ENCODE data around the gene LHFPL3. TPM values are rescaled to one million over a fixed set of nuclear protein-coding genes. Genes with fewer than 3 reads are reported as not detected.
"Not testable (repeated sequence)": the region's sequence is repeated elsewhere in the genome, so short reads cannot be mapped to it uniquely, and the experiment has no call there.

The LHFPL3 gene
- total RNA-seq (2012; rRNA removed): not detected in 2 replicates

DNA sequence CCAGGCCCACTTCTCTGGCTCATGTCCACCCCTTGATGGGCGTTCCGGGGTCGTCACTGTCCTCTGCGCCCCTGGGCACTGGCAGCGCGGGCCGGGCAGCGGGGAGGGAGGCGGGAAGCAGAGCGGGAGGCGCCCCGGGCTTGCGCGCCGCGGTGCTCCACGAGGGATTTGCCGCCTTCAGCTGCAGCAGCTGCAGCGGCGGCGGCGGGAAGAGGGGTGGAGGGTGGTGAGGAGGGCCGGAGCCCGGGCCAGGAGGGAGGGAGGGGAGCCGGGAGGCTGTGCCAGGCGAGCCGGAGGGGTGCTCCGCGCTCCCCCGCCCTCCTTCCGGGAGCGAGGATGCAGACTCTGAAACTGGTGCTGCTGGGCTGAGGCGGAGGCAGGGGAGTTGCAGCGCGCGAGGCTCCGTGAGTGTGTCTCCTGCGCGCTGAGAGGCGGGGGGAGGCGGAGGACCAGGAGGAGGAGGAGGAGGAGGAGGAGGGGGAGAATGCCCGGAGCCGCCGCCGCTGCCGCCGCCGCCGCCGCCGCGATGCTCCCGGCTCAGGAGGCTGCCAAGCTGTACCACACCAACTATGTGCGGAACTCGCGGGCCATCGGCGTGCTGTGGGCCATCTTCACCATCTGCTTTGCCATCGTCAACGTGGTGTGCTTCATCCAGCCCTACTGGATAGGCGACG, at the start of gene LHFPL3:
Gene LHFPL3, plus strand, starts transcription at position 308 of the 674 bp plus-strand sequence.
- Histone ChIP-seq H3K4me1 (ENCODE audit: control insufficient read depth, insufficient read depth, low read length) (no peaks in the 10 kb centered on the region), H3K36me3 (ENCODE audit: insufficient read depth, low read length) (no peaks in the 10 kb centered on the region), H3K4me3 (ENCODE audit: low read length) (peak within 1 kb of the TSS; percentile 34), H3K27me3 (ENCODE audit: control insufficient read depth, insufficient read depth, low read length) (peaks cover 49% of the 10 kb centered on the region), H3K4me2 (ENCODE audit: low read length) (peak within 1 kb of the TSS; percentile 75), H3K9me3 (replicated peaks; ENCODE audit: low read length) (no peaks in the 10 kb centered on the region), H3K9ac (ENCODE audit: low read depth, low read length) (no peak within 1 kb of the TSS)

DNA sequence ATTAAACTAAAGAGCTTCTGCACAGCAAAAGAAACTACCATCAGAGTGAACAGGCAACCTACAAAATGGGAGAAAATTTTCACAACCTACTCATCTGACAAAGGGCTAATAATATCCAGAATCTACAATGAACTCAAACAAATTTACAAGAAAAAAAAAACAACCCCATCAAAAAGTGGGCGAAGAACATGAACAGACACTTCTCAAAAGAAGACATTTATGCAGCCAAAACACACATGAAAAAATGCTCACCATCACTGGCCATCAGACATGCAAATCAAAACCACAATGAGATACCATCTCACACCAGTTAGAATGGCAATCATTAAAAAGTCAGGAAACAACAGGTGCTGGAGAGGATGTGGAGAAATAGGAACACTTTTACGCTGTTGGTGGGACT, 46.7 kb upstream of the LHFPL3 start:
- not testable (repeated sequence) for H3K27me3 ChIP-seq (ENCODE audit: control insufficient read depth, insufficient read depth, low read length)

DNA sequence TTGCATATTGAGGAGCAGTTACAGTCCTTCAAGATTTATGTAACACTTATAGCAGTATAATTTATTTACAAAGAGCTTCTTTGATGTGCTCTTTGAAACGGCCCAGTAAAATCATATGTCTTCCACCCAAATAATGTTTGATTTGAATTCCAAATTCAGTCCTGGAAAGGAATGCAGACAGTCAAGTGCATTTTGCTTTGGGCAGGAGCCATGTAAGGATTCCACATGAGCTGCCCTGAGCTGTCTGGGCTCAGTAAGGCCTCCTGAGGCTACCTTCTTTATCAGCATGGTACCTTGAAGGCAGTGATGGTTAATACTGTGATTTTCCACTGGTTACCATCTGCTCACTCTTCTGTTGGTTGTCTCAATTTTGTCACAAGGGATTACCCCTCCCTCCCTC, 41.6 kb upstream of the LHFPL3 start:
- H3K36me3 ChIP-seq (ENCODE audit: insufficient read depth, low read length): no peaks in the 10 kb centered on the region
- no peak overlapping the region for H3K4me3 ChIP-seq (ENCODE audit: low read length)
- no peak overlapping the region for H3K4me2 ChIP-seq (ENCODE audit: low read length)
- no peaks in the 10 kb centered on the region for H3K4me1 ChIP-seq (ENCODE audit: control insufficient read depth, insufficient read depth, low read length)
- H3K9ac ChIP-seq (ENCODE audit: low read depth, low read length): no peak overlapping the region
- H3K9me3 ChIP-seq (replicated peaks; ENCODE audit: low read length): no peaks in the 10 kb centered on the region
- no peaks in the 10 kb centered on the region for H3K27me3 ChIP-seq (ENCODE audit: control insufficient read depth, insufficient read depth, low read length)

More for the DNA sequence above, 46.7 kb upstream of the LHFPL3 start:
- not testable (repeated sequence) for H3K36me3 ChIP-seq (ENCODE audit: insufficient read depth, low read length); H3K9me3 ChIP-seq (replicated peaks; ENCODE audit: low read length); H3K4me3 ChIP-seq (ENCODE audit: low read length); H3K9ac ChIP-seq (ENCODE audit: low read depth, low read length); H3K4me2 ChIP-seq (ENCODE audit: low read length); H3K4me1 ChIP-seq (ENCODE audit: control insufficient read depth, insufficient read depth, low read length)

DNA sequence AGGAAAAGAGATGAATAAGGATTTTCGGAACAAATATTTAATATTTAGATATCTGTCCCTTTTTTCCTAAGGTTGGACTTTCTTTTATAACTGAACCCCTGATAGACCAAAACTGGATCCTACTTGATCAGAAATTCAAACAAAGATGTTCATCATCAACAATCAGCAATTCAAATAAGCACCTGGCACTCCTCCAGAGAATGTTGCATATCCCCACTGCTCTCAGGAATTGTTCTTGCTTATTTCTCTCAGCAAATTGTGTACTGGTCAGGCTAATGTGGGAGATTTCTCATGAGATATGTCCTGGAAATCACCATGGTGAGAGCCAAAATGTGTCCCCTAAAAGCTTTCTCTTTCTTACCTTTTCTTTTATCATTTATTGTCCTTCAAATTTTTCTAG, 40.3 kb upstream of the LHFPL3 start:
- H3K4me1 ChIP-seq (ENCODE audit: control insufficient read depth, insufficient read depth, low read length): no peaks in the 10 kb centered on the region
- no peak overlapping the region for H3K4me3 ChIP-seq (ENCODE audit: low read length)
- no peak overlapping the region for H3K4me2 ChIP-seq (ENCODE audit: low read length)
- no peaks in the 10 kb centered on the region for H3K36me3 ChIP-seq (ENCODE audit: insufficient read depth, low read length)
- H3K9ac ChIP-seq (ENCODE audit: low read depth, low read length): no peak overlapping the region
- no peaks in the 10 kb centered on the region for H3K27me3 ChIP-seq (ENCODE audit: control insufficient read depth, insufficient read depth, low read length)
- no peaks in the 10 kb centered on the region for H3K9me3 ChIP-seq (replicated peaks; ENCODE audit: low read length)

DNA sequence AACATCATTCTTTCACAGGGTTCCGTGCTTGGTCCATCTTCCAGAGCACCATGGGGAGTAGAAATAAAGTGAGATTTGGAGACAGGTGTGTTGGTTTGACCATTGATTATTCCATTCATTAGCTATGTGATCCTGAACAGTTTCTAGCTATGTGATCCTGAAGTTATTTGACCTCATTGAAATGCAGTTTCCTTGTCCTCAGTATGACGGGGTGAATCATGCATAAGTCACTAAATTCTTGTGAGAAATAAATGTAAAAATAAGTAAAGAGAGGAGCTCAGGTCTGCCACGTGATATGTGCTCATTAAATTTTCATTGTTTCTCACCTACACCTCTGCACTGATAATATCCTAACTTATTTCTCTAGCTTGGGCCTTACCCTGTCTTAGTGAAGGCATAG, 34.1 kb upstream of the LHFPL3 start:
- H3K9me3 ChIP-seq (replicated peaks; ENCODE audit: low read length): no peaks in the 10 kb centered on the region
- no peaks in the 10 kb centered on the region for H3K4me1 ChIP-seq (ENCODE audit: control insufficient read depth, insufficient read depth, low read length)
- no peak overlapping the region for H3K4me2 ChIP-seq (ENCODE audit: low read length)

DNA sequence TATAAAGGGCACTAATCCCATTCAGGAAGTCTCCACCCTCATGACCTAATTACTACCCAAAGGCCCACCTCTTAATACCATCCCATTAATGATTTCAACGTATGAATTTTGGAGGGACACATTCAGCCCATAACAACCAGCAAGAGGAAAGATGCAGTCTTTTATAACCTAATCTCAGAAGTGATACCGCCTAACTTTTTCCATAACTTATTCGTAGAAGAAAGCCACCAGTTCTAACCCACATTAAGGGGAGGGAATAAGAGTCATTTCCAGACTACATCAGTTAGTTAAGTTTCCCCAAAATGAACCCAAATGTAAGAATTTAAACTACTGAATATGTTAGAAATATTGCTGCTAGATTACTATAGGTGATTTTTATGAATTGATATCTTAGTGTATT, 32.1 kb upstream of the LHFPL3 start:
- H3K27me3 ChIP-seq (ENCODE audit: control insufficient read depth, insufficient read depth, low read length): no peaks in the 10 kb centered on the region
- no peaks in the 10 kb centered on the region for H3K9me3 ChIP-seq (replicated peaks; ENCODE audit: low read length)
- no peaks in the 10 kb centered on the region for H3K36me3 ChIP-seq (ENCODE audit: insufficient read depth, low read length)
- no peak overlapping the region for H3K4me3 ChIP-seq (ENCODE audit: low read length)
- no peak overlapping the region for H3K9ac ChIP-seq (ENCODE audit: low read depth, low read length)
- no peak overlapping the region for H3K4me2 ChIP-seq (ENCODE audit: low read length)
- no peaks in the 10 kb centered on the region for H3K4me1 ChIP-seq (ENCODE audit: control insufficient read depth, insufficient read depth, low read length)

More for the DNA sequence above, 34.1 kb upstream of the LHFPL3 start:
- H3K4me3 ChIP-seq (ENCODE audit: low read length): no peak overlapping the region
- H3K36me3 ChIP-seq (ENCODE audit: insufficient read depth, low read length): no peaks in the 10 kb centered on the region
- H3K27me3 ChIP-seq (ENCODE audit: control insufficient read depth, insufficient read depth, low read length): no peaks in the 10 kb centered on the region
- H3K9ac ChIP-seq (ENCODE audit: low read depth, low read length): no peak overlapping the region

DNA sequence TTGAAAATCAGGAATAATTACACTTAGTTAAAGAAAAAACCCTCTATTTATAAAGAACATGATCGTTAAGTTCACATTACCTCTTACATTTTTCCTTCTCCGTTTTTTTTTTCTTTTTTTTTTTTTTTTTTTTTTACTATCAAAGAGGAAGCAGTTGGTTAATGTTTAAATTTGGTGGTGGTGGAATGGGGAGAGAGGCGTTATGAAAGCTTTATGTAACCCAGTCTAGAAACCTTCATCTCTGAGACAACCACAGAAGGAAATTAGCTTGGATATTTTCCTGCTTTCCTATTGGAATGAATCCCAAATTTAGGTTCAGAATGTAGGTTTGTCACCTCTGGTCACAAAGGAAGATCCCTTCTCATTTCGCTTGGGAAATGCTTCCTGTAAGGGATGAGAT, 31.5 kb upstream of the LHFPL3 start:
- Histone ChIP-seq H3K9ac (ENCODE audit: low read depth, low read length) (no peak overlapping the region), H3K36me3 (ENCODE audit: insufficient read depth, low read length) (no peaks in the 10 kb centered on the region), H3K4me3 (ENCODE audit: low read length) (no peak overlapping the region), H3K27me3 (ENCODE audit: control insufficient read depth, insufficient read depth, low read length) (no peaks in the 10 kb centered on the region), H3K4me2 (ENCODE audit: low read length) (no peak overlapping the region), H3K4me1 (ENCODE audit: control insufficient read depth, insufficient read depth, low read length) (no peaks in the 10 kb centered on the region), H3K9me3 (replicated peaks; ENCODE audit: low read length) (no peaks in the 10 kb centered on the region)

DNA sequence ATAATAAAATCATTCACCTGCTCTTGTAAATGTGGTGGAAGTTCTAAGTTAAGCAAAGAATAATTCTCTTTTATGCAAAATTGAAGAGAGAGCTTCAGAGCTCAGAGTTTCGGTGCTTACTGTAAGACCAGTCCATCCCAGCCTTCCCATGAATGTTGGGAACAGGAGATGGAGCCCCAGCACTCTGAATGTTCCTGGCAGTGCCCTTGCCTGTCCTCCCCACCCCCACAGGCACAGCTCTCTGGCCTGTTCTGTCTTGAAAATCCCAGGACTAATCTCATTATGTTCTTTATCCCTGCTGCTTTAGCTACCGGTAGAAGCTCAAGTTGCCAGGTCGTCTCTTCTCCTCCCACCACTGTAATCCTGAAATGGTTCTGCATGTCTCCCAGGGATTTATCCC, 29.1 kb upstream of the LHFPL3 start:
- no peaks in the 10 kb centered on the region for H3K9me3 ChIP-seq (replicated peaks; ENCODE audit: low read length)
- no peaks in the 10 kb centered on the region for H3K36me3 ChIP-seq (ENCODE audit: insufficient read depth, low read length)
- no peak overlapping the region for H3K4me3 ChIP-seq (ENCODE audit: low read length)
- H3K27me3 ChIP-seq (ENCODE audit: control insufficient read depth, insufficient read depth, low read length): no peaks in the 10 kb centered on the region
- no peaks in the 10 kb centered on the region for H3K4me1 ChIP-seq (ENCODE audit: control insufficient read depth, insufficient read depth, low read length)
- no peak overlapping the region for H3K9ac ChIP-seq (ENCODE audit: low read depth, low read length)
- H3K4me2 ChIP-seq (ENCODE audit: low read length): no peak overlapping the region

DNA sequence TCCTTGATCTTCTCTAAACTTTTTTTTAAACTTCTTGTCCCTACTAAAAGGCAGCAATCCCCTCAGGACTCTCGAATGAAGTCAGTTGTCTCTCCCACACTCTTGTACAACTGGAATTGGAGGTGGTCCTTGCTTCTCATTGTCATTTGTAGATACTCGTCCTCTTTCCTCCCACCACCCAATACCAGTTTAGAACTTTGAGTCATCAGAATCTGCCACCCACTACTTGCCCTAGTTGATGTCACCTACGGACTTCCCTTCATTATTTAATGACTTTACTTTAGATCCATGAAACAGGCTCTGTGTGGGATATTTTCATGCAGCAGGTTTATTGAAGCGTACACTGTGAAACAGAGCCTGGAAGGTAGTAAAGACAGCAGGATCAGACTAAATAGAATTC, 28.6 kb upstream of the LHFPL3 start:
- no peaks in the 10 kb centered on the region for H3K9me3 ChIP-seq (replicated peaks; ENCODE audit: low read length)
- no peak overlapping the region for H3K4me2 ChIP-seq (ENCODE audit: low read length)
- H3K27me3 ChIP-seq (ENCODE audit: control insufficient read depth, insufficient read depth, low read length): no peaks in the 10 kb centered on the region
- H3K9ac ChIP-seq (ENCODE audit: low read depth, low read length): no peak overlapping the region
- no peaks in the 10 kb centered on the region for H3K36me3 ChIP-seq (ENCODE audit: insufficient read depth, low read length)
- H3K4me1 ChIP-seq (ENCODE audit: control insufficient read depth, insufficient read depth, low read length): no peaks in the 10 kb centered on the region
- no peak overlapping the region for H3K4me3 ChIP-seq (ENCODE audit: low read length)

DNA sequence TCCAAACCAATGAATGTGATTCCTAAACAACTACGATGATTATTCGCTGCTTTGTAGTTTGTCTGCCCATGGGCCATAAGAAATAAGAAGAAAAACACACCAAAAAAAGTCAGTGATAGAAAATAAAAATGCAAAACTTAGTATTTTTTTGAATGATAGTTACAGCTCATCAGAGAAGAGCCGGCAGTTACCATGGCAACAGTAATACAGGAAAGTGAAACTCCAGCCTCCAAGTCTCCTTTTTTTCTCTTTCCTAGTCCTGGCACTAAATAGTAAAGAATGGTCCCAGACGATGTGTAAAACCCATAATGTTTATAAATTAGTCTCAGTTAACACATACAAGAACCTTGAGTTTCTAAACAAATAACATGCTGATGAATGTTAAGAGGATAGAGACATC, 21.6 kb upstream of the LHFPL3 start:
- Histone ChIP-seq H3K27me3 (ENCODE audit: control insufficient read depth, insufficient read depth, low read length) (no peaks in the 10 kb centered on the region), H3K9me3 (replicated peaks; ENCODE audit: low read length) (no peaks in the 10 kb centered on the region), H3K36me3 (ENCODE audit: insufficient read depth, low read length) (no peaks in the 10 kb centered on the region), H3K9ac (ENCODE audit: low read depth, low read length) (no peak overlapping the region), H3K4me1 (ENCODE audit: control insufficient read depth, insufficient read depth, low read length) (no peaks in the 10 kb centered on the region), H3K4me2 (ENCODE audit: low read length) (no peak overlapping the region), H3K4me3 (ENCODE audit: low read length) (no peak overlapping the region)

DNA sequence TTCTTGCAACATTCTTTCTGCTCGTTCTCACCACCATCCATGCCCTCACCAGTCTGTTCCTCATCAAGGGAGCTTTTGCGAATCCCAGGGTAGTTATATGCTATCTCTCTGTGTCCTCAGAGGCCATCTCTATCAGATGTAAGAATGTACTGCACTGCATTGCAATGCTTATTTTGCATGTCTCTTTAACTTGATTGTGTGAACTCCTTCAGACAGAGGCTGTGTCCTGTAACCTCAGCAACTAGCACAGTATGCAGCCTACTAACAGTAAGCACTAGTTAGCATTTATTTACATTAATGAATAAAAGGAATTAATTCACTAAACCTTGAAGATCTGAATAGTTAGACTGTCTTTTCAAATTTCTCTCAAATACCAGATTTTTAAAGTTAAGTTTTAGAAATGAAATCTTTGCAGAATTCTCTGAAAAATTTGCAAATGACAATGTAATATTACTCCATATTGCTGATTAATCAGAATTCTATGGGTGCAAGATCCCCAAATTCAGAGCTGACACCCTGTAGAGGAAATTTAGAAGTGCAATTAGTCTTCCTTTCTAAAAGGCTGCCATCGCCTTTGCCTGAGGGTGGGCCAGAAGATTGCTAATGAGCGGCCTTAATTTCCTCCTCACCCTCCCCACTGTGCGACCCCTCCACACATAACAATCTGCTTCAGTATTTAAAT, 10.3 kb upstream of the LHFPL3 start:
- H3K9ac ChIP-seq (ENCODE audit: low read depth, low read length): no peak overlapping the region
- no peaks in the 10 kb centered on the region for H3K9me3 ChIP-seq (replicated peaks; ENCODE audit: low read length)
- H3K4me1 ChIP-seq (ENCODE audit: control insufficient read depth, insufficient read depth, low read length): no peaks in the 10 kb centered on the region
- no peak overlapping the region for H3K4me2 ChIP-seq (ENCODE audit: low read length)
- no peak overlapping the region for H3K4me3 ChIP-seq (ENCODE audit: low read length)
- H3K36me3 ChIP-seq (ENCODE audit: insufficient read depth, low read length): no peaks in the 10 kb centered on the region
- H3K27me3 ChIP-seq (ENCODE audit: control insufficient read depth, insufficient read depth, low read length): no peaks in the 10 kb centered on the region

DNA sequence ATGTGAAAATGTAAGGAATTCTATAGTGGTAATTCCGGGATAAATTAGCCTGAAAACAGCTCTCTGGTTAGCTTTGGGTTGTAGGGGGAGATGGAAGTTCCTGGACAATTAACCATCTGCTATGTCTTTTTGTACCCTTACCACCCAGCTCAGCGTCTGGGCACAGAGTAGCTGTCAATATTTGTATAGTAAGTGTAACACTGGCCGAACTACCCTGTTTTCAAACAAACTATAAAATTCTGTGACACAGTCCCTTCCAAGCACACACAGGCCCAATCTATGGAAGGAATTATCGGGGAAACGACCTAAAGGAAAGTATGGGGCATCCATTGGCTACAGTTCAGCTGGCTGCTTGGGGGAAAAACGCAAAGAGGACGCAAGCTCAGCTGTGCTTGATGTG, 869 bp upstream of the LHFPL3 start:
- Histone ChIP-seq H3K9ac (ENCODE audit: low read depth, low read length) (no peak overlapping the region), H3K4me2 (ENCODE audit: low read length) (no peak overlapping the region), H3K9me3 (replicated peaks; ENCODE audit: low read length) (no peaks in the 10 kb centered on the region), H3K27me3 (ENCODE audit: control insufficient read depth, insufficient read depth, low read length) (peaks cover 49% of the 10 kb centered on the region), H3K36me3 (ENCODE audit: insufficient read depth, low read length) (no peaks in the 10 kb centered on the region), H3K4me1 (ENCODE audit: control insufficient read depth, insufficient read depth, low read length) (no peaks in the 10 kb centered on the region), H3K4me3 (ENCODE audit: low read length) (no peak overlapping the region)
